IPS DF 4.7 (cell line): ENCODE data around the gene SYNE2.
"Not testable (repeated sequence)": the region's sequence is repeated elsewhere in the genome, so short reads cannot be mapped to it uniquely, and the experiment has no call there.

Experiments
- DNase-seq: peaks from one replicate; pipeline ENCODE4 v3.0.0-alpha.2; 2013; ENCODE audit warnings: low spot score; ENCODE audit errors: extremely low read depth

Gene SYNE2

DNA sequence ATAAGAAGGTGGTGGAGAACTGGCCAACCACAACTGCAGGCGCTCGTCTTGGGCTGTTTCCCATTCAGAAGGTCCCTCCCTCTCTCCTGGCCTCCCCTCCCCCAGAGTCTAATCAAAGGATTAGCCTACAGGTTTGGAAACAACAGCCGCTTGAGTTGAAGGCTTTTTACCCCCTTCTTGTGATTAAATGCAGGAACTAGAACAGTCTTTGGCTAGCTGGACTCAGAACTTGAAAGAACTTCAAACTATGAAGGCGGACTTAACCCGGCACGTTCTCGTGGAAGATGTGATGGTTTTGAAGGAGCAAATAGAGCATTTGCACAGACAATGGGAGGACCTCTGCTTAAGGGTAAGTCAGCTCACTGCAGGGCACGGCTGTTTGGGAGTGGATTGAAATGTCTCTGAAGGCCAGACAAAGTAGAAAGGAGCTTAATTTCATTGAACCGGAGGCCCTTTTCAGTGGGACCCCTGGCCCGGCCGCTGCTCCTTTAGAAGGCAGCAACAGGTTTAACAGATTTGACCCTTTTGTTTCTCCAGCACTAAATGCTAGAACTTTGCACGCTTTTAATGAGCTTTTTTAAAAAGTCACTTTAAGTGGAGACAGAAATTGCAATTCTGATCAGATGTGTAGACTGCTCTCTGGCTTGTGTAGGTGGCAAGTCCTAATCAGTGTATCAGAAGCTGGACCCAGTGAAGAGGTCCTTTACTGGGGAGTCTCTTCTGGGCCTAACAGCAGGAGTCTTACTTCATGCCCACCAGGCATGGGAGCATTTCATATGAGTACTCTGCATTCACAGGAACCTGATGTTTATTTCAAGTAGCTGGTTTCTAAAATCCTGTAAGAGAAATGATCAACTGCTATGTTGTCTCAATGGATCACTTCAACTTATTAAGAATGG, 333.7 kb downstream of the SYNE2 start:
- DNase-seq, result no peak

- DNase-seq, result no peak
These were observed 334.5 kb downstream of the SYNE2 start for GRCh38 chr14:64187331-64187730.

- no peak for DNase-seq
These were observed 338.2 kb downstream of the SYNE2 start for GRCh38 chr14:64190974-64191502.

GRCh38 chr14:64191756-64192155, 339.0 kb downstream of the SYNE2 start:
- DNase-seq, result no peak

DNA sequence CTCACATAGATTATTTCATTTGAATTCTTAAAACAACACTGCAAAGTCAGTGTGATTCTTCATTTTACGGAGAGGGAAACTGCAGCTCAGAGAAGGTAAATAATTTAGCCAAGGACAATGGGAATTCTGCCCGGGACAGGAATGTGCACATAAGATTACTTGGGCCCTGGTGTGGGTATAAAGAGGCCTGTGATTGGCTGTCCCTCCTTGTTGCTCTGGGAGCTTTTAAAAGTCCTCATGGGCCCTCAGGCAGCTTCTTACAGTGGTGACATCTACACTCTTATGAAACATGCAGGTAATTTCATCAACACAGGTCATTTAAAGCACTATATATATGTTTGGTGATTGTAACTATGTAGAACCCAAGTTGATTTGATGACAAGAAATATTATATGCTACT, 341.0 kb downstream of the SYNE2 start:
- DNase-seq, result no peak

- DNase-seq, result no peak
These were observed 341.6 kb downstream of the SYNE2 start for GRCh38 chr14:64194404-64194803.

DNA sequence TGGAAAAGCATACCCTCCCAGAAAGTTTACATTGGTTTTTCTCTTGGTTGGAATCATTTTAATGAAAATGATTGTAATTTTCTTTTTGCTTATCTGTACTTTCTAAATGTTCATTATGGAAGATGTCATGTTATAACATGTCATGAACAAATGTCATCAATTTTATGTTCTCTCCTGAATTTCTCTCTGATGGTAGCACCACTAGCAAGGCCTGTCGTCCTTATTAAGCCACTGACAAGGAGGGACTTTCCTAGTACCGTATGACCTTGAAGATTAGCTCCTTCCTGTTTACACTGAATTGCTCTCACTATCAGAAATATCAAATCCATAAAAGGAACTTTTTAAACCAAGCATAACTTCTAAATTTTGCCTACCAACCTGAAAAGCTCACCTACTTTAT, 342.4 kb downstream of the SYNE2 start:
- DNase-seq, result no peak

DNA sequence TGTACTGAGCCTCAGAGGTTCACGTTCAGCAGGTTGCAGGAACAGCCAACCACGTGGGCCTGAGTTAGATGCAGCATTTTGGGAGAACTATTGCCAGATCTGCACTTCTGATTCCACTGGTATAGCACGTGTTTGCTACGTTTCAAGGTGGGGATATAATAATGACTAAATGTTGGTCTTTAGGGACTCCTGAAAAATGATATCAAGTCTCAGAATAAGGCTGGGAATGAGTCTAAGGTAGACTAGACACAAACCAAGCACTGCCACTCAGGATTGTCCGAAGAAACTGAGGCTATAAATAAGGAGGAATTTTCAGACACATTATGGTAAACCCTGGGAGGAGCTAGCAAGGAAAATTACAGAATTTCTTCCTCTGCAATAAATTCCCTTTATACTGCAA, 343.3 kb downstream of the SYNE2 start:
- DNase-seq, result no peak

DNA sequence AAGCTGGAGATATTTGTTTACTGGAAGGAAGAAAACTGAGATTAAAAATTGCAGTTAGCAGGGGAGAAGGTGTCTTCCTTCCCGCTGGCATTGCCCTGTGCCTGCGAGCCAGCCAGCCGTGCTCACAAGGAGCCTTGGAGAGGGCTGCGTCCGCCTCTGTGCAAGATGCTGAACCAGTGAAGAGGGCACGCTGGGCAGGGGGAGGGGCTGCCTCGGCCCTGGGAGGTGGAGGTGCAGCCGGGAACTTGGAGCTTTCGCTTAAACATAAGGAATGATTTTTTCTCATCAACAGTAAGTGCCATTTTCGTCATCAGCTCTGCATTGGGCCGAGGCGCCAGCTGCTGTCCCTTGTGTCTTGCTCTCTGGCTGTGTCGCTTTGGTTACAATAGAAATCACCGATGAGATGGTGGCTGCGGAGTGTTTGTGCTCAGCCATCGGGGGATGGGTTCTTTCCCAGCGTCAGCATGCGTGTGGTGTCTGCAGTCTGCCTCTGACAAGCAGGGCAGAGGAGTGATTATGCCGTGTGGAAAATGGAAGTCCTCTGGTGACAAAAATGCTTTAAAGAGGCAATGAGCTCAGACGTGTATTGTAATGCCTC, 344.1 kb downstream of the SYNE2 start:
- no peak for DNase-seq

- no peak for DNase-seq
These were observed 345.2 kb downstream of the SYNE2 start for GRCh38 chr14:64197996-64198395.

- no peak for DNase-seq
These were observed 345.7 kb downstream of the SYNE2 start for GRCh38 chr14:64198486-64198885.

DNA sequence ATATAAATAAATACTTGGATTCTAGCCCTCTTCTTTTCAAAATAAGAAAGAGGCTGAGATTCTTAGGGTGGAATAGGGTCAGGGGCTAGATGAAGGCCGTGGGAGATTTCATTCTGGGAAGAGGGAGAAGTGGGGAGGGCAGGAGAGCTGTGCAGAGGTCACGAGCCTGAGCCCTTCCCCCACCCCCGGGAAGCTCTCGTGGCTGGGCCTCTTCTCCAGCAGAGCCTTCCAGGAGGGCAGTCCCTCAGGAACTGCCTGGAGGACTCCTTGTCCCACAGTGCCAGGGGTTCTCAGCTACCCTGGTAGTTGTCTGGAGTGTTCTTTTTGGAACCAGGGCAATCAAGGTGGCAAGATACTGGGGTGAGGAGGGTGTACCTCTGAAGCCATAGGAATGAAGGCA, 347.4 kb downstream of the SYNE2 start:
- no peak for DNase-seq

DNA sequence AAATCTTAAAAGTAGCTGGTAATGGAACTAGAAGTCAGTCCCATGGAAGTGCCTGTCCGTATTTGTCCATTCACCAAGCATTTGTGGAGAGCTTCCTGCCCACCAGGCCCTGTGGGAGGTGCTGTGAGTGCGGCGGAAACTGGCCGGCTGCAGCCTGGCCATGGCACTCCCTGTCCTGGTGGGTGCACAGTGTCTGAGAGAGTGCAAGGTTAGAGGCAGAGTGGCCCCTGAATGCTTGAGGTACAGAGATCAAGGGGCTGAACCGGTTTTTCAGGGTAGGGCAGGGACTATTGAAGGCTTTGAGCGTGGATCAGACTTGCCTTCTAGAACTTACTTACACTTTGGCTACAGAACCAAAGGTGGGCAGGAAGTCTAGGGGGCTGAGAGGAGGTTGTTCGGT, 348.5 kb downstream of the SYNE2 start:
- no peak for DNase-seq

- no peak for DNase-seq
These were observed 349.2 kb downstream of the SYNE2 start for GRCh38 chr14:64201921-64202545.

GRCh38 chr14:64202716-64203115, 349.9 kb downstream of the SYNE2 start:
- DNase-seq, result no peak

GRCh38 chr14:64203366-64204006, 350.7 kb downstream of the SYNE2 start:
- no peak for DNase-seq

DNA sequence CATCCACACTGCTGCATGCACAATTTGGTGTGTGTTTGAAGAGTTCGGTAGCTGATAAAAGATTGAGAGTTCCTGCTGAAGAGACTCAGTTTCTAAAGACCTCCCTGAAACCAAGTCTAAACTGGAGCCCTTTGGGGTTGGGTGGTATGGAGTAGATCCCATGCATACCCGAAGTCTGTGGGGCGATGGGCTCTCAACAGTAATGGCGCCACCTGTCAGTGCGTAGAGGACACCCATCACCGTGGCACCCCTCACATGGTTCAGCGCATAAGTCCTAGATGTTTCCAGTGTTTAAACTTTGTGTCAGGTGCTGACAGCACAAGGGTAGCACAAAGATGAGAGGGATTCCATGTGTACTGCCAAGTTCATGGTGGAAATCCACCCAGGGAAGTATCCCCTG, 355.5 kb downstream of the SYNE2 start:
- no peak for DNase-seq

- DNase-seq, result no peak
These were observed 356.2 kb downstream of the SYNE2 start for GRCh38 chr14:64208981-64209380.

DNA sequence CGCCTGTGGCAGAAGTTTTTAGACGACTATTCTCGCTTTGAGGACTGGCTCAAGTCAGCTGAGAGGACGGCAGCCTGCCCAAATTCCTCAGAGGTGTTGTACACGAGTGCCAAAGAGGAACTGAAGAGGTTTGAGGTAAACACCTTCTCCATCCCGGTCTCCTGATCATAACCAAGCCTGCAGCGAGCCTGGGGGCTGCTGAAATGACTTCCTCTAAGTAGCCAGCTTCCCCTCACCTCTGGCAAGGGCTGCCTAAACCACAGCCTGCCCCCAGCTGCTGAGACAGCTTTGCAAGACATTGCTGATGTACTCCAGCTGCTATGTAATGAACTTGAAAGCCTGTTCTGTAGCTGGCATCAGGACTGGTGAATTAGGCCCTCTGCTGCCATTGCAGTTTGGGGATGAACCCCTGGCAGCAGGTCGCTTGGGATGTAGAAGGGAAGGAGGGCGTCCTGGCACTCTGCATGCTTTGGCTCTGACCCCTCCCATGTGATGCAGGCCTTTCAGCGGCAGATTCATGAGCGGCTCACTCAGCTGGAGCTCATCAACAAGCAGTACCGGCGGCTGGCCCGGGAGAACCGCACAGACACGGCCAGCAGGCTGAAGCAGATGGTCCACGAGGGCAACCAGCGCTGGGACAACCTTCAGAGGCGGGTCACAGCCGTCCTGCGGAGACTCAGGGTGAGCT, 356.8 kb downstream of the SYNE2 start:
- no peak for DNase-seq

DNA sequence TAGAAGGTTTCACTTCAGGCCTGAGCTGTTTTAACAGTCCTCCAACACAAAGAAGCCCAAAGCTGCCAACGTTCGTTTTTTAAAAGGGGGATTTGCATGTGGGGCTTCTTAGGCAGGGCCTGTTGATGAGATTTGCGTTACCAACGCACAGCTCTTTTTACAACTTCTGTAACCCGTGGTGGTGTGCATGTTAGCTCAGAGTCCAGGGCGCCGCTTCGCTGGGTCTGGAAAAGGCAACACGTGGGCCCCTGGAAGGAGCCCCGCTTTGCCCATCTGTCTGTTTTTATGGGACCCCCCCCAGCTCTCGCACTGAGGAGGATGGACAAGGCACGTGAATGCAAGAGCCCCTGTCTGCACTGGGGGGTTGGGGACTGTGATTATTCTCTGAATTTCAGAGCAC, 357.4 kb downstream of the SYNE2 start:
- no peak for DNase-seq

DNA sequence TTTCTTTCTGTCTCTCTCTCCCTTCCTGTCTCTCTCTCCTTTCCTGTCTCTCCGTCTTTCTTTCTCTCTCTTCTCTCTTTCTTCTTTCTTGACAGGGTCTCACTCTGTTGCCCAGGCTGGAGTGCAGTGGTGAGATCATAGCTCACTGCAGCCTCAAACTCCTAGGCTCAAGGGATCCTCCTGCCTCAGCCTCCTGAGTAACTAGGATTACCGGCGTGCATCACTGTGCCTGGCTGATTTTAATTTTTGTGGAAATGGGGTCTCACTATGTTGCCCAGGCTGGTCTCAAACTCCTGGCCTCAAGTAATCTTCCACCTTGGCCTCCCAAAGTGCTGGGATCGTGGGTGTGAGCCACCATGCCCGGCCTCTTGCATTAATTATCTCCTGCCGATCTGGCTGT, 358.1 kb downstream of the SYNE2 start:
- not testable (repeated sequence) for DNase-seq
